Breast epithelium (tissue), 4 donors: ENCODE results near the gene RASSF1. TPM values are rescaled to one million over a fixed set of nuclear protein-coding genes. Genes with fewer than 3 reads are reported as not detected.

ENCODE experiments used
- DNase-seq, 2 donors: peaks; one replicate each; pipeline ENCODE4 v3.0.0-alpha.2; 2019; ENCODE audit warnings: low spot score in 2 of 2
- H3K27ac ChIP-seq, 2 donors: fragments of 200-600 bp; sonication (generic) in 1 of 2; one replicate each; pipeline ENCODE4 v1.5.1; 2016 to 2019; ENCODE audit warnings: mild to moderate bottlenecking in 1 of 2
- H3K27me3 ChIP-seq, 2 donors: fragments of 200-600 bp; sonication (generic) in 1 of 2; one replicate each; pipeline versions ENCODE4 v1.5.1 to v1.6.0; 2017 to 2019; ENCODE audit warnings: control low read depth in 1 of 2, mild to moderate bottlenecking in 1 of 2
- H3K36me3 ChIP-seq: fragments of 200-600 bp; one replicate; pipeline ENCODE4 v1.5.1; 2019
- H3K4me1 ChIP-seq, 2 donors: fragments of 200-600 bp; sonication (generic); one replicate each; pipeline ENCODE4 v1.5.1; 2016 to 2019; ENCODE audit warnings: control low read depth in 1 of 2
- H3K4me3 ChIP-seq, 3 donors: fragments of 200-600 bp; sonication (generic); 1 replicate in 2 of 3; 2 replicates in 1 of 3; pipeline ENCODE4 v1.5.1; 2016 to 2019; ENCODE audit warnings: mild to moderate bottlenecking in 3 of 3, moderate library complexity in 2 of 3
- H3K9me3 ChIP-seq, 2 donors: fragments of 200-600 bp; sonication (generic) in 1 of 2; one replicate each; pipeline ENCODE4 v1.5.1; 2016 to 2019; ENCODE audit warnings: control low read depth in 1 of 2
- CTCF ChIP-seq, 3 donors: fragments of 450-650 bp; IDR thresholded peaks; one replicate each; pipeline ENCODE4 v1.5.1; 2016 to 2017; ENCODE audit warnings: antibody characterized with exemption in 3 of 3, mild to moderate bottlenecking in 3 of 3, moderate library complexity in 3 of 3
- POLR2A ChIP-seq: fragments of 450-650 bp; IDR thresholded peaks from one replicate; pipeline ENCODE4 v1.6.1; 2016; ENCODE audit warnings: antibody characterized with exemption, mild to moderate bottlenecking, moderate library complexity
- POLR2AphosphoS5 ChIP-seq, 3 donors: sonication (generic); formaldehyde crosslinking; IDR thresholded peaks; one replicate each; pipeline ENCODE4 v1.6.1; 2017; ENCODE audit warnings: antibody characterized with exemption in 3 of 3
- intact Hi-C: fragments of 100-400 bp; cut with DNase I; formaldehyde crosslinking; loops from one replicate; pipeline ENCODE4 v1.15.1; 2023; ENCODE audit warnings: low total_unique reads
- total RNA-seq, 3 donors: library from RNA; depleted of rRNA; stranded (reverse); fragments of >200 nt; gene quantifications; one replicate each; pipeline ENCODE4 v1.1.0, GENCODE V29; 2016

The RASSF1 gene
- total RNA-seq, 3 donors from 2014 or later = 42.7 to 63.6 (median 49.8) TPM

DNA sequence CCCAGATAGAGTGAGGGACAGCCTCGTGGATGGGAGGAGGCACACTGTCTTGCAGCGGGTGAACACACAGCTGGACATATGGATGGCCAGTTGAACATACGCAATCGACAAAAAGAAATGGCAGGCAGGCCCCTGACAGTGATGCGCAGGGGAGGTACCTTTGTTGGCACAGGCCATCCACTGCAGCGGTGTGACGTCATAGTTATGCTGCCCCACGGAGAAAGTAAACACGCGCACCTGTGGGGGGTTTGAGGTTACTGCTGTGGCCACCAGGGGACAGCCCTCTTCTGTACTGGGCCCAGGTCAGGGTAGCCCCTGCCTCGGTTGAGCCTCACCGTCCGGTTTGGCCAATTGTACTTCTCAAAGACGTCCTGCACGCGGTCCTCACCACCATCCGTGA, 38.1 kb upstream of the RASSF1 start:
- Histone ChIP-seq H3K27me3 (no peaks in the 10 kb centered on the region), H3K4me3 (no peak overlapping the region), H3K36me3 (no peaks in the 10 kb centered on the region), H3K4me1 (peaks cover 0 to 3% of the 10 kb centered on the region in 2 donors), H3K27ac (no peak overlapping the region), H3K9me3 (no peaks in the 10 kb centered on the region)
- TF ChIP-seq CTCF (IDR thresholded peaks at IDR 0.05) (no peak), POLR2A (no peak), POLR2AphosphoS5 (IDR thresholded peaks at IDR 0.05) (no peak)
- intact Hi-C loops = loop anchor here (5.0 kb wide), 1 partner anchor 299 kb away; no protein-coding TSS in a partner anchor
- DNase-seq = no peak

- Histone ChIP-seq H3K27me3 (no peaks in the 10 kb centered on the region), H3K9me3 (no peaks in the 10 kb centered on the region), H3K4me3 (no peak overlapping the region), H3K27ac (no peak overlapping the region), H3K4me1 (peaks cover 0 to under 1% of the 10 kb centered on the region in 2 donors), H3K36me3 (no peaks in the 10 kb centered on the region)
- intact Hi-C loops = loop anchor here (5.0 kb wide), 1 partner anchor 299 kb away; no protein-coding TSS in a partner anchor
- DNase-seq = no peak
- no peak for TF ChIP-seq CTCF (IDR thresholded peaks at IDR 0.05)
These were observed 37.4 kb upstream of the RASSF1 start for GRCh38 chr3:50378024-50378423.

DNA sequence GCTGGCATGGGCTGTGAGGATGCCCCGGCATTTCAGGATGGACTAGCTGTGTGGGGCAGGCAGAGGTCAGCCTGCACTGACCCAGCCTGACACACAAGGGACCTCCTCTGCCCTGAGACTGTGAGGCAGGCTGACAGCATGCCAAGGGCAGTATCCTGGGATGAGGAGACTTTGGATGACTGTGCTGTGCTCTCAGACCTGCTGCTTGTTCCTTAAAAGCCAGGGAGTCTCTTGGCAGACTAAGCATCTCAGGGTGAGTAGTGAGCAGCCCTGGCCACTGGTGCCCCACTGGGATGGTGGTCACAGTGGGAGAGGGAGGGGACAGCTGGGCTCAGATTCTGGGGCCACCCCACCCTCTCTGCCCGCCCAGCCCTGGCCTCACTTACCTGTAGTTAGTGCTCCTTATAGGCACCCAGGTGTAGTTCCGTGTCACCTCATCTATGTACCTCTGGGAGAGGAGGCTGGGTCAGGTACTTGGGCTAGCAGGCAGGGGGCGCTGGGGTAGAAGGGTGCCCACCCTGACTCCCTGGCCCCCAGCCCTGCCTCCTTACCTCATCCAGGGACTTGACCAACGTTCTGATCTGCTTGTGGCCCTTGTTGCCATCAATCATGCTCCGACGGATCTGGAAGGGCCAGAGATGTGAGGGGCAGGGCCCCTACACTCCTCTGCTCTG, 34.8 kb upstream of the RASSF1 start:
- TF ChIP-seq POLR2A (no peak), CTCF (IDR thresholded peaks at IDR 0.05) (no peak), POLR2AphosphoS5 (IDR thresholded peaks at IDR 0.05) (no peak)
- no peak for DNase-seq
- Histone ChIP-seq H3K36me3 (no peaks in the 10 kb centered on the region), H3K4me1 (no peaks in the 10 kb centered on the region), H3K27ac (no peak overlapping the region), H3K27me3 (no peaks in the 10 kb centered on the region), H3K4me3 (no peak overlapping the region), H3K9me3 (no peaks in the 10 kb centered on the region)
- intact Hi-C loops = loop anchor here (5.0 kb wide), 1 partner anchor 302 kb away; no protein-coding TSS in a partner anchor

DNA sequence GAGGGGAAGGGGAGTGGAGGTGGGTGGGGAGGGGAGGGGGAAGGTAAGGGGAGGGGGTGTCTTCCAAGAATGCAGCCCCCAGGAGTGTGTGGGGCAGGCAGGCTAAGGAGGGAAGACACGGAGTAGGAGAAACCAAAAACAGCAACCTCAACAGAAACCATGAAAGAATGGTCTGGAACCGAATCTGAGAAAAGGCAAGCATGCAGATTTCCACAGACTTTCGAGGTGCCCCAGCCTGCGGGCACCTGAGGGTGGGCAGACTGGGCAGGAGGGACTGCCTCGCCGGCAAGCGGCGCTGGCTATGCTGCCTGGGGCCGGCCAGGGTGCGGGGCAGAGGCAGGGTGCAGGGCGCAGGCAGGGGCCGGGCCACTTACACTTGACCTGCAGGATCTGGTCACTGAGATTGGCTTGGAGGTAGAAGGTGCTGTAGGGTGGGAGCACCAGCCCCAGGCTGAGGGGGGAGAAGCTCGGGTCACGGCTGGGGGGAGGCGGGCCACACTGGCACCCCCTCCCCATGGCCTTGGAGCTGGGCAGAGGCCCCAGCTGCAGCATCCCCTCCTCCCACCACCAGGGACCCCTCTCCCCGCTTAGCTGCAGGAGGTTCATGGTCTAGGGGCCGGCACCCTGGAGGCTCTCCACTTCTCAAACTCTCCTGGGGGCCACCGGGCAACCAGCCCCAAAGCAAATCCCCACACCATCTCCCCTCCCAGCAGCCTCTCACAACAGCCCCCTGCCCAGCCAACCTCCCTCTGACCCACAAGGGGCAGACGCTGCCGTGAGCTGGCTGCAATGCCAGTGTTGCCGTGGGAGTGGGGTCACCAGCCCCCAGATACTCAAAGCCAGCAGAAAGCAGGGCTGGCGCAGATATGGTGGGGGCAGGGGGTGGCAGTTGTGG, 34.0 kb upstream of the RASSF1 start:
- Histone ChIP-seq H3K4me1 (no peaks in the 10 kb centered on the region), H3K36me3 (no peaks in the 10 kb centered on the region), H3K27ac (no peak overlapping the region), H3K4me3 (no peak overlapping the region), H3K9me3 (no peaks in the 10 kb centered on the region), H3K27me3 (no peaks in the 10 kb centered on the region)
- DNase-seq = no peak
- no peak for TF ChIP-seq POLR2AphosphoS5 (IDR thresholded peaks at IDR 0.05)
- TF ChIP-seq CTCF (IDR thresholded peaks at IDR 0.05) = no peak
- TF ChIP-seq POLR2A = no peak
- intact Hi-C loops = loop anchor here (5.0 kb wide), 1 partner anchor 303 kb away; no protein-coding TSS in a partner anchor
